Measurements from ENCODE around the gene RPRD1A.

GRCh38 chr18:36086186-36086585 is 18.8 kb upstream of the RPRD1A start:
- TF ChIP-seq YY1 (IDR thresholded peaks at IDR 0.05; ENCODE audit: low read depth), result no peak
- TF ChIP-seq, protein P1, sequence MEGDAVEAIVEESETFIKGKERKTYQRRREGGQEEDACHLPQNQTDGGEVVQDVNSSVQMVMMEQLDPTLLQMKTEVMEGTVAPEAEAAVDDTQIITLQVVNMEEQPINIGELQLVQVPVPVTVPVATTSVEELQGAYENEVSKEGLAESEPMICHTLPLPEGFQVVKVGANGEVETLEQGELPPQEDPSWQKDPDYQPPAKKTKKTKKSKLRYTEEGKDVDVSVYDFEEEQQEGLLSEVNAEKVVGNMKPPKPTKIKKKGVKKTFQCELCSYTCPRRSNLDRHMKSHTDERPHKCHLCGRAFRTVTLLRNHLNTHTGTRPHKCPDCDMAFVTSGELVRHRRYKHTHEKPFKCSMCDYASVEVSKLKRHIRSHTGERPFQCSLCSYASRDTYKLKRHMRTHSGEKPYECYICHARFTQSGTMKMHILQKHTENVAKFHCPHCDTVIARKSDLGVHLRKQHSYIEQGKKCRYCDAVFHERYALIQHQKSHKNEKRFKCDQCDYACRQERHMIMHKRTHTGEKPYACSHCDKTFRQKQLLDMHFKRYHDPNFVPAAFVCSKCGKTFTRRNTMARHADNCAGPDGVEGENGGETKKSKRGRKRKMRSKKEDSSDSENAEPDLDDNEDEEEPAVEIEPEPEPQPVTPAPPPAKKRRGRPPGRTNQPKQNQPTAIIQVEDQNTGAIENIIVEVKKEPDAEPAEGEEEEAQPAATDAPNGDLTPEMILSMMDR (IDR thresholded peaks at IDR 0.05), result no peak

Data from SK-N-SH (cell line).